Skin epidermis (tissue), 12 donors: ENCODE data around the gene TPMT.
A peak's percentile ranks its signal among the peaks of the same experiment; 100 is the strongest.
"Not testable (repeated sequence)": the region's sequence is repeated elsewhere in the genome, so short reads cannot be mapped to it uniquely, and the experiment has no call there.

Experiments used
- H3K27ac ChIP-seq, 21 experiments: fragments of 200-600 bp; sonication (generic) in 11 of 21; one replicate each; pipeline ENCODE4 v1.5.0; 2020; ENCODE audit warnings: mild to moderate bottlenecking in 3 of 21, inconsistent platforms in 2 of 21, moderate library complexity in 2 of 21
- H3K4me3 ChIP-seq, 7 experiments: fragments of 200-600 bp; sonication (generic) in 2 of 7; one replicate each; pipeline ENCODE4 v1.5.0; 2020; ENCODE audit warnings: inconsistent platforms in 2 of 7, mild to moderate bottlenecking in 2 of 7, moderate library complexity in 1 of 7

TPMT gene

DNA sequence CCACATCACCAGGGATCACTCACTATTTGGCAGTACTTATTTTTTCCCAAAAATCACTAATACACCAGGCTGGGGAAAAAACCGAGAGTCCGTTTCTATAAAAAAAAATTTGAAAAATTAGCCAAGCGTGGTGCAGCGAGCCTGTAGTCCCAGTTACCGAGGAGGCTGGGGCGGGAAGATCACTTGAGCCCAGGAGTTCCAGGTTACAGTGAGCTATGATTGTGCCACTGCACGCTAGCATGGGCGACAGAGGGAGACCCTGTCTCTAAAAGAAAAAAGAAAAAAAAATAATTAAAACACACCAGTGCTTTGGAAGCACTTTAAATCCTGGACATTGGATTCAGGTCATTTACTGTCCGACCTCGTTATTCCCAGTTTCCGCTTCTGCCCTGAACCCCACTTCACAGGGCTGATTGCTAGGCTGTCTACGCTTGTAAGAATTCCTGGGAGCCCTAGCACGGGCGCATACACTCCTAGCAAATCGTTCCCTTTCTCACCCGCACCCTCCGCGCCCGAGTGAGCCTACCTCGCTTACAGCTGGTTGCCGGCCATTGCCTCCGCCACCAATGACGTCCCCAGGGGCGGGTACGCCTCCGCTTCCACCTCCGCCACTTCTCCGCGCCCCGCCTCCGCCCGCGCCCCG lies at the start of gene TPMT:
TPMT (minus strand) TSS at position 571 of the 643 bp plus-strand sequence. CDS start 5,950 bp downstream, outside the sequence.
- Histone ChIP-seq H3K4me3 (peak within 1 kb of the TSS; percentile 71 to 96 (median 92)), H3K27ac (peak within 1 kb of the TSS; percentile 78 to 96 (median 91))

DNA sequence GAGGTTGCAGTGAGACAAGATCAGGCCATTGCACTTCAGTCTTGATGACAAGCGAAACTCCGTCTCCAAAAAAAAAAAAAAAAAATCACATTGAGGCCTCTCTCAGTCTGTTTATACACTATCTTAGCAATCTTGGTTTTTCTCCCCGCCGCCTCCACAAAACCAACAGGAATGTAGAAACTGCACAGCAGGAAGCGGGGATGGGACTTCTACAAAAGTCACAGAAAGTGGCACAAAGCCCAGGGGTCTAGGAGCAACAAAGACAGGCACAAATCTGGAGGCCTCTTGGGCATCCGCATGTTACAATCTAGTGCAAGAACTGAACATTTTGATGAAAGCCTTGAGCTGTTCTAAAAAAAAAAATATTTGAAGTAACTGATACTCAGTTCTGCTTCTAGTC lies 48.9 kb upstream of the TPMT start:
- Histone ChIP-seq H3K27ac (no peak overlapping the region), H3K4me3 (no peak overlapping the region)

DNA sequence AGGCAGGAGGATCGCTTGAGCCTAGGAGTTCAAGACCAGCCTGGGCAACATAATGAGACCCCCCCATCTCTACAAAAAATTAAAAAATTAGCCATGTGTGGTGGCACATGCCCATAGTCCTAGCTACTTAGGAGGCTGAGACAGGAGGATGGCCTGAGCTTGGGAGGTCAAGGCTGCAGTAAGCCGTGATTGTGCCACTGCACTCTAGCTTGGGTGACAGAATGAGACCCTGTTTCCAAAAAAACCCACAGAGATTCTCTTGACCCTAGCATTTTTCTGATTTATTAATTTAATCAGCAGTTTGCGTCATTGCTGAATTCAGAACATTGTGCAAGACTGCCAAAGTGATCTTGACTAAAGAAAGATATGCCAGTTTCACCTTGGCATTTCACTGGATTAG lies 37.1 kb upstream of the TPMT start:
- Histone ChIP-seq H3K4me3 (no peak overlapping the region), H3K27ac (no peak overlapping the region)

DNA sequence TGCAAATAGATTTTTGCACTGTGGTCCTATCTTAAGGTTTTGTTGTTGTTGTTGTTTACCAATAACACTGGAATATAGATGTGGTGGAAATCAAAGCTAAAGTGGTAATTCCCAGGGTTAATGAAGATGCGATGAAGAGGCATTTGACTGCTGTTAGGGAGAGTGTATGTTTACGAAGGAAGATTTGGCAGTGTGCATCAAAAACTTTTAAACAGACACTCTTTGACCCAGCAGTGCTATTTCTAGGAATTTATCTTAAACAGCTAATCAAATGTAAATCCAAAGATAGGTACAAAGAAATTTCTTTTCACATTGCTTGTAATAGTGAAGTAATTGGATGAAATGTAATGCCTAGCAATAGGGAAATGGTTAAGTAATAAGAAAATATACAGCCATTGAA lies 34.3 kb upstream of the TPMT start:
- no peak overlapping the region for H3K27ac ChIP-seq
- no peak overlapping the region for H3K4me3 ChIP-seq

DNA sequence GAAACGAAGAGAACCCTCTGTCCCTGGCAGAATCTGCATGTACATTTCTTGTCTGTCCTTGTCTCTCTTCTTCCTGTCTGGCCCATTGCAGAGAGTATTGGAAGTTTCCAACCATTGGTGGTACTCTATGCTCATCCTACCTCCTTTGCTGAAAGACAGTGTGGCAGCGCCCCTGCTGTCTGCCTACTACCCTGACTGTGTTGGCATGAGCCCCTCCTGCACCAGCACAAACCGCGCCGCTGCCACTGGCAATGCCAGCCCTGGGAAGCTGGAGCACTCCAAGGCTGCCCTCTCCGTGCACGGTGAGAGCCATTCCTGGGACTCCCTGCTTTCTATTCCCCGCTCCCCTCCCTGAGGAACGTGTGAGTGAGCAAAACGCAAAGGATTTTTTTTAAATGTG lies 32.8 kb upstream of the TPMT start:
- Histone ChIP-seq H3K4me3 (no peak overlapping the region), H3K27ac (no peak overlapping the region)

DNA sequence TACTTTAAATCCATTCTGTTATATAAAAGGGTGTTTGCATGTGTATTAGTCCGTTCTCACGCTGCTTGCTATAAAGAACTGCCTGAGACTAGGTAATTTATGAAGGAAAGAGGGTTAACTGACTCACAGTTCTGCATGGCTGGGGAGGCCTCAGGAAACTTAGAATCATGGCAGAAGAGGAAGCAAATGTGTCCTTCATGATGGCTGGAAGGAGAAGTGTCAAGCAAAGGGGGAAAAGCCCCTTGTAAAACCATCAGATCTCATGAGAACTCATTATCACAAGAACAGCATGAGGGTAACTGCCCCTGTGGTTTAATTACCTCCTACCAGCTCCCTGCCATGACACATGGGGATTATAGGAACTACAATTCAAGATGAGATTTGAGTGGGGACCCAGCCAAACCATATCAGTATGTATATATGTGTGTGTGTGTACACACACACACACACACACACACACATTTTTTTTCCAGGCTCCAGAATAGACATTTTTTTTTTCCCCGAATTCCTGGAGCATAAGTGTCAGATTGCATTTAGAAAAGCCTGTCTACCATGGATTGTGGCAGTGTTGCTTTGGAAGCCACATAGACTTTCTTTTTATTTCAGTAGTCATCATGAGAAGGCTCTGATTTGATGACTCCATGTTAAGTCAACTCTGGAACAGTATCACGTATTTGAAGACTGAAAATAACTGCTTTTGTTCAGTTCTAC lies 31.8 kb upstream of the TPMT start:
- Histone ChIP-seq H3K27ac (peak overlapping the region in 1 of 21 experiments; percentile 19), H3K4me3 (no peak overlapping the region)

DNA sequence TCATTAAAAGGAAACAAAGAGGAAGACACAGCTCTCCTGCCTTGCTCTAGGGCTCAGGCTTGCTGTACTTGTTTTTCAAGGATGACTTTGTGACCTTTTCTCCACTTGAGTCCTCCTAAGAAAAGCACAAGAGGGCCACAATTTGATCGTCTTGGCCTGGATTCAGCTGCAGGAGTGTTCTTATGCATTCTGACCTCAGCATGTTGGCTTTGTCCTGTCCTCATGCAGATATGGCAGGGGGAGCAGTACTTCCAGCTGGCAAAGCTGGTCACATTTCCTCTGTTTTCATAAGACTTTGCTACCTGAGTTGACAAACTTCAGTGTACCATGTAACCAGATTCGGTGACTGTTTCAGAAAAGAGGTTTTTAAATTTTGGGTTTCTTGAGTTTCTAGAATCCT lies 31.2 kb upstream of the TPMT start:
- no peak overlapping the region for H3K4me3 ChIP-seq
- peak overlapping the region in 2 of 21 experiments; percentile 19 to 36 for H3K27ac ChIP-seq

DNA sequence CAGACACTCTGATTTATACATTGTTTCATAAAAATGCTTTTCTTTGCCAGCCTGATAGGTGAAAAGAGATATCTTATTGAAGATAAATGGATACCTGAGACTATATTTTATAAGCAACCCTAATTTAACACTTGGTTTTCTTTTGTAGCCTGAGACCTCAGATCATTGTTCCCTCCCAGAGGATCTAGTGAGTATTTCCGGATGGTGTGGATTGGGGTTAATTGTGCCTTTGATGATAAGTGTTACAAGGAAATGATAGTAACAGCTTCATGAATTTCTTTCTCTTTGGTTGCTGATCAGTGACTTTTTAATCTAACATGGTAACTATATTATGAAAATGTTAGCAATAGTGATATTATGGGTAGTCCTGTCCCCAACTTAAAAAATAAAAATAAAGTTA lies 30.7 kb upstream of the TPMT start:
- no peak overlapping the region for H3K4me3 ChIP-seq
- peak overlapping the region in 2 of 21 experiments; percentile 19 to 36 for H3K27ac ChIP-seq

GRCh38 chr6:18183766-18184165 lies 28.9 kb upstream of the TPMT start:
- Histone ChIP-seq H3K4me3 (no peak overlapping the region), H3K27ac (no peak overlapping the region)

GRCh38 chr6:18182568-18182967 lies 27.7 kb upstream of the TPMT start:
- Histone ChIP-seq H3K4me3 (no peak overlapping the region), H3K27ac (no peak overlapping the region)

DNA sequence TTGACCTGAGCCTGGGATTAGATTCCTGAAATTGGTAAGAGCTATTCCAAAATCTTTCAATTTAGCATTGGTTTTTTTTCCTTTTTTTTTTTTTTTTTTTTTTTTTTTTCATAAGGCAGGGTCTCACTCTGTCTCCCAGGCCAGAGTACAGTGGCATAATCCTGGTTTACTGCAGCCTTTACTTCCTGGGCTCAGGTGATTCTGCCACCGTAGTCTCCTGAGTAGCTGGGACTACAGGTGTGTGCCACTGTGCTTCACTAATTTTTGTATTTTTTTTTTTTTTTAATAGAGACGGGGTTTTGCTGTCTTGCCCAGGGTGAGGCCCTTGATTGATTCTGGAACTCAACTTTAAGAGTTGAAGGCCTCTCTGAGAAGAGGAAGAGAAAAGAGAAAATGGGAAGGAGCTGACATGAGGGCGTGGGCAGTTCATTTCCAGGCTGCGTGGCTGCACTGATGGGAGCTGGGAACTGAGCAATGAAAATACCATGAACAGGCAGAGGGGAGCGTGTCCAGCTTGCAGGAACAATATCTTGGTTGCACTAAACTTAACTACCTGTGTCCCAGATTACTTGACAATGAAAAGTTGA lies 25.0 kb upstream of the TPMT start:
- peak overlapping the region in 6 of 21 experiments; percentile 8 to 51 (median 29) for H3K27ac ChIP-seq

GRCh38 chr6:18178960-18179615 lies 24.2 kb upstream of the TPMT start:
- H3K4me3 ChIP-seq: no peak overlapping the region
- peak overlapping the region in 6 of 21 experiments; percentile 8 to 51 (median 29) for H3K27ac ChIP-seq

More for the DNA sequence above, 25.0 kb upstream of the TPMT start:
- no peak overlapping the region for H3K4me3 ChIP-seq

GRCh38 chr6:18177286-18177965 lies 22.5 kb upstream of the TPMT start:
- Histone ChIP-seq H3K4me3 (no peak overlapping the region), H3K27ac (peak overlapping the region in 1 of 21 experiments; percentile 10)

DNA sequence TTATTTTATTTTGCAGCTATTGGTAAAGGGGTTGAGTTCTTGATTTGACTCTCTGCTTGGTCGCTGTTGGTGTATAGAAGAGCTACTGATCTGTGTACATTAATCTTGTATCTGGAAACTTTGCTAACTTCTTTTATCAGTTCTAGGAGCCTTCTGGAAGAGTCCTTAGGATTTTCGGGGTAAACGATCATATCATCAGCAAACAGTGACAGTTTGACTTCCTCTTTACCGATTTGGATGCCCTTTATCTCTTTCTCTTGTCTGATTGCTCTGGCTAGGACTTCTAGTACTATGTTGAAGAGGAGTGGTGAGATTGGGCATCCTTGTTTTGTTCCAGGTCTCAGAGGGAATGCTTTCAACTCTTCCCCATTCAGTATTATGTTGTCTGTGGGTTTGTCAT lies 21.3 kb upstream of the TPMT start:
- not testable (repeated sequence) for H3K4me3 ChIP-seq, H3K27ac ChIP-seq

GRCh38 chr6:18171871-18172270 lies 17.0 kb upstream of the TPMT start:
- no peak overlapping the region for H3K4me3 ChIP-seq
- peak overlapping the region in 3 of 21 experiments; percentile 5 to 38 (median 26) for H3K27ac ChIP-seq

DNA sequence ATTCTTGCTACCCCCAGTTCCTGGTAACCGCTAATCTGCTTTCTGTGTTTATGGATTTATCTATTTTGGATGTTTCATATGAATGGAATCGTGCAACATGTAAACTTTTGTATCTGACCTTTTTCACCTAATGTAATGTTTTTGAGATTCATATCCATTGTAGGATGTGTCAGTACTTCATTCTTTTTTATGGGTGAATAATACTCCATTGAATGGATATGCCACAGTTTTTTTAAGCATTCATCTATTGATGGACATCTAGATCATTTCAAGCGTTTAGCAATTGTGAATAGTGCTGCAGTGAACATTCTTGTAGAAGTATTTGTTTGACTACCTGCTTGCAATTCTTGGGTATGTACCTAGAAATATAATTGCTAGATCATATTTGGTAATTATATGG lies 13.4 kb upstream of the TPMT start:
- H3K27ac ChIP-seq: no peak overlapping the region
- no peak overlapping the region for H3K4me3 ChIP-seq

- Histone ChIP-seq H3K27ac (no peak overlapping the region), H3K4me3 (no peak overlapping the region)
Measured at GRCh38 chr6:18166312-18167036, 11.6 kb upstream of the TPMT start.

DNA sequence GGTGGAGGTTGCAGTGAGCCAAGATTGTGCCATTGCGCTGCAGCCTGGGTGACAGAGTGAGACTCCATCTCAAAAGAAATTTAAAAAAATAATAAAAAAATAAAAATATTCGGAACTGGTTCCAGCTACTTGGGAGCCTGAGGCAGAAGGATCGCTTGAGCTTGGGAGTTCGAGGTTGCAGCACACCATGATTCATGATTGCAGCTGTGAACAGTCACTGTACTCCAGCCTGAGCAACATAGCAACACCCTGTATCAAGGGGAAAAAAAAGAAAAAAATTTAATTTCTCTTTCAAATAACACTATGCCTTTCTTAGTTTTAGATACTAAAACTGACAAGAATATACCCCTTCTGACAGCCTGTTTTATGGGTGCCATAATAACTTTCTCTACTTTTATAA lies 10.9 kb upstream of the TPMT start:
- H3K4me3 ChIP-seq: no peak overlapping the region
- no peak overlapping the region for H3K27ac ChIP-seq

GRCh38 chr6:18162401-18162800 lies 7.5 kb upstream of the TPMT start:
- H3K4me3 ChIP-seq: no peak overlapping the region
- no peak overlapping the region for H3K27ac ChIP-seq
